ENCODE data around the gene TMOD3. TPM values are rescaled to one million over a fixed set of nuclear protein-coding genes. Genes with fewer than 3 reads are reported as not detected.
A peak's percentile ranks its signal among the peaks of the same experiment; 100 is the strongest.

Gene TMOD3
- total and polyA plus RNA-seq, 2 experiments from 2014 or later = 26.1 to 29.9 TPM

DNA sequence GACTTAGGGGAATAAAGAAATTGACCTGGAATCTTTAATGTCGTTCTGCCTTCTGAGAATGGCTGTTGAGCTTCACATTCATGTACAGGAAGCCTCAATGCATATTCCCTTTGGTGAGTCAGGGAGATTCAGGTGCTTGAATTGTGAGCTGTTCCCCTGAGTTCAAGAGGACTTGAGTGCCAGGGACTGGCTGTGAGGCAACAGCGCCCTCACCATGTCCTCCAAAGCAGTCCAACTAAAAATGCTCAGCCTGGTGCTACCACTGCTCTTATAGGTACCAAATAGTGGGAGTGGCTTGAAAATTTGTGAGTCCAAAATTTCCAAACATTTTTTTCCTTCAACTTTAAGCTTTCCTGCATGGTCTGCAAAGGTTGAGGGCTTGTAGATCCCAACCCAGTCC is 88.0 kb downstream of the TMOD3 start:
- ATAC-seq = peak; percentile 100
- Histone ChIP-seq H4K20me1 (replicated peaks; ENCODE audit: insufficient read depth) (0 out of 2 replicates have a peak, but pooled peaks cover 6% of the 10 kb centered on the region), H3K4me3 (no peak overlapping the region), H3K27me3 (ENCODE audit: insufficient read depth) (no peaks in the 10 kb centered on the region), H3K79me2 (replicated peaks; ENCODE audit: insufficient read depth) (no peaks in the 10 kb centered on the region), H3K27ac (ENCODE audit: low read depth) (no peak overlapping the region), H3K36me3 (ENCODE audit: insufficient read depth) (peaks cover 10% of the 10 kb centered on the region; the same call in 1 of the 2 replicates), H3K4me2 (no peak overlapping the region), H3K9me2 (ENCODE audit: insufficient read depth) (no peaks in the 10 kb centered on the region), H2AFZ (no peak overlapping the region), H3K4me1 (ENCODE audit: insufficient read depth) (no peaks in the 10 kb centered on the region), H3F3A (replicated peaks; ENCODE audit: low read depth) (no peaks in the 10 kb centered on the region)
- Mint-ChIP-seq H3K36me3 (ENCODE audit: low read depth) (peaks cover 8% of the 10 kb centered on the region), H3K27ac (no peak overlapping the region), H3K27me3 (ENCODE audit: insufficient read depth, low read depth, poor library complexity) (peaks cover 2% of the 10 kb centered on the region), H3K4me1 (no peaks in the 10 kb centered on the region), H3K9me3 (no peaks in the 10 kb centered on the region), H3K4me3 (no peak overlapping the region)
- TF ChIP-seq, protein P1, sequence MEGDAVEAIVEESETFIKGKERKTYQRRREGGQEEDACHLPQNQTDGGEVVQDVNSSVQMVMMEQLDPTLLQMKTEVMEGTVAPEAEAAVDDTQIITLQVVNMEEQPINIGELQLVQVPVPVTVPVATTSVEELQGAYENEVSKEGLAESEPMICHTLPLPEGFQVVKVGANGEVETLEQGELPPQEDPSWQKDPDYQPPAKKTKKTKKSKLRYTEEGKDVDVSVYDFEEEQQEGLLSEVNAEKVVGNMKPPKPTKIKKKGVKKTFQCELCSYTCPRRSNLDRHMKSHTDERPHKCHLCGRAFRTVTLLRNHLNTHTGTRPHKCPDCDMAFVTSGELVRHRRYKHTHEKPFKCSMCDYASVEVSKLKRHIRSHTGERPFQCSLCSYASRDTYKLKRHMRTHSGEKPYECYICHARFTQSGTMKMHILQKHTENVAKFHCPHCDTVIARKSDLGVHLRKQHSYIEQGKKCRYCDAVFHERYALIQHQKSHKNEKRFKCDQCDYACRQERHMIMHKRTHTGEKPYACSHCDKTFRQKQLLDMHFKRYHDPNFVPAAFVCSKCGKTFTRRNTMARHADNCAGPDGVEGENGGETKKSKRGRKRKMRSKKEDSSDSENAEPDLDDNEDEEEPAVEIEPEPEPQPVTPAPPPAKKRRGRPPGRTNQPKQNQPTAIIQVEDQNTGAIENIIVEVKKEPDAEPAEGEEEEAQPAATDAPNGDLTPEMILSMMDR (conservative IDR thresholded peaks at IDR 0.05; ENCODE audit: low read depth in 2 of 2) = peak; percentile 78 to 84
- no peak for TF ChIP-seq JUNB (IDR thresholded peaks at IDR 0.05; ENCODE audit: unreplicated experiment)
- DNase-seq (ENCODE audit: low spot score) = peak; percentile 83

DNA sequence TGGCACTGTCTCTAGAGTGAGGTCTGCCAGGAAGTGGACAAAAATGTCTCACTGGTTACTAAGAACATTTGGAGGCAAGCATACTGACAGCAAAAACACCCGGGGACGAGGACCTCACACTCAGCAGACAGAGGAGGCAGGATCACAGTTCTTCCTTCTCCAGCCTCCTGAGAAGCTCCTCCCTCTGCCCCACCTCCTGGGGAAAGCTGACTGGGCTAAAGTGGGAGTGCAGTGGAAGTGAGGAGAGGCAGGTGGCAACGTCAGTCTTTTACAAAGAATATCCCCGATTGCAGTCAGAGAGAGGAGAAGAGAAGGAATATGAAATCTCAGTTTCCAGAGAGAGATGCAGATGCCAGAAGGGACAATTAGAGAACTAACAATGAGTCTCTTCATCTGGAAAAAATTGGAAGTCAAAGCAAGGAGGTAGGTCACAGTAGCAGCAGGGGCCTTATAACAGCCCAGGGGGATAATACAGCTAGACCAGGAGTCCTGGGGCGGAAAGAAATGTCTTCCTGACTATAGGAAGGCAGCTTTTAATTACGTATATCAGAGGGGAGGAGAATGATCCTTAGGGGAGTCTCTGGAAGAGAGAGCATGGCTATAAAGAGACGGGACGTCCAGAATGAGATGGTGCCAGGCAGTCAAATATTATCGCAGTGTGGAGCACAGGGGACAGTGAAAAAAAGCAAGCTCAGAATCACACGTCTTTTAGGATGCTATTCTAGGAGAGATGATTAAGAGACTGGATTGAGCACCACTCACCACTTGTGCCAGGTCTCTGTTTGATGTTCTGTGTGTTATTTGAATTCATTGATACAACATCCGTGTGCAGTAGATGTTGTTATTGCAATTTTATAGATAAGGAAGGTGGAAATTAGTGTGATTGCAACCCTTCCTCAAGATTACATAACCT is 95.0 kb downstream of the TMOD3 start:
- no peak overlapping the region for H2AFZ ChIP-seq
- H3K9me3 Mint-ChIP-seq = no peaks in the 10 kb centered on the region
- no peak overlapping the region for H3K4me3 Mint-ChIP-seq
- no peaks in the 10 kb centered on the region for H3F3A ChIP-seq (replicated peaks; ENCODE audit: low read depth)
- no peaks in the 10 kb centered on the region; the same call in 1 of the 2 replicates for H4K20me1 ChIP-seq (replicated peaks; ENCODE audit: insufficient read depth)
- H3K9me2 ChIP-seq (ENCODE audit: insufficient read depth) = no peaks in the 10 kb centered on the region
- no peaks in the 10 kb centered on the region for H3K79me2 ChIP-seq (replicated peaks; ENCODE audit: insufficient read depth)
- no peak overlapping the region for H3K4me2 ChIP-seq
- no peaks in the 10 kb centered on the region for H3K4me1 ChIP-seq (ENCODE audit: insufficient read depth)
- H3K4me3 ChIP-seq = no peak overlapping the region
- H3K27me3 Mint-ChIP-seq (ENCODE audit: insufficient read depth, low read depth, poor library complexity) = peaks cover 2% of the 10 kb centered on the region
- peak; percentile 56 for DNase-seq (ENCODE audit: low spot score)
- H3K4me1 Mint-ChIP-seq = peaks cover 5% of the 10 kb centered on the region
- H3K36me3 ChIP-seq (ENCODE audit: insufficient read depth) = peaks cover 11% of the 10 kb centered on the region; the same call in 1 of the 2 replicates
- no peak overlapping the region; the same call in 1 of the 2 replicates for H3K27ac Mint-ChIP-seq
- ATAC-seq = peak; percentile 96
- H3K27me3 ChIP-seq (ENCODE audit: insufficient read depth) = no peaks in the 10 kb centered on the region
- H3K36me3 Mint-ChIP-seq (ENCODE audit: low read depth) = peaks cover 14% of the 10 kb centered on the region
- no peak overlapping the region for H3K27ac ChIP-seq (ENCODE audit: low read depth)
- no peak for TF ChIP-seq CREB1 (CRISPR knock-in tag; IDR thresholded peaks at IDR 0.05; ENCODE audit: low read depth)
- no peak for TF ChIP-seq POLR2AphosphoS5 (IDR thresholded peaks at IDR 0.05; ENCODE audit: low read depth)
- TF ChIP-seq, protein P2, sequence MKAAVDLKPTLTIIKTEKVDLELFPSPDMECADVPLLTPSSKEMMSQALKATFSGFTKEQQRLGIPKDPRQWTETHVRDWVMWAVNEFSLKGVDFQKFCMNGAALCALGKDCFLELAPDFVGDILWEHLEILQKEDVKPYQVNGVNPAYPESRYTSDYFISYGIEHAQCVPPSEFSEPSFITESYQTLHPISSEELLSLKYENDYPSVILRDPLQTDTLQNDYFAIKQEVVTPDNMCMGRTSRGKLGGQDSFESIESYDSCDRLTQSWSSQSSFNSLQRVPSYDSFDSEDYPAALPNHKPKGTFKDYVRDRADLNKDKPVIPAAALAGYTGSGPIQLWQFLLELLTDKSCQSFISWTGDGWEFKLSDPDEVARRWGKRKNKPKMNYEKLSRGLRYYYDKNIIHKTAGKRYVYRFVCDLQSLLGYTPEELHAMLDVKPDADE (IDR thresholded peaks at IDR 0.05) = no peak
- TF ChIP-seq NANOG (IDR thresholded peaks at IDR 0.05; ENCODE audit: borderline replicate concordance) = no peak
- no peak for TF ChIP-seq ZNF331 (CRISPR knock-in tag; IDR thresholded peaks at IDR 0.05; ENCODE audit: low read depth)
- no peak for TF ChIP-seq STAT1 (IDR thresholded peaks at IDR 0.05; ENCODE audit: unreplicated experiment)
- no peak for TF ChIP-seq JUNB (IDR thresholded peaks at IDR 0.05; ENCODE audit: unreplicated experiment)
- TF ChIP-seq EZH2 (IDR thresholded peaks at IDR 0.05; ENCODE audit: low read depth, unreplicated experiment) = no peak
- TF ChIP-seq, protein P3, sequence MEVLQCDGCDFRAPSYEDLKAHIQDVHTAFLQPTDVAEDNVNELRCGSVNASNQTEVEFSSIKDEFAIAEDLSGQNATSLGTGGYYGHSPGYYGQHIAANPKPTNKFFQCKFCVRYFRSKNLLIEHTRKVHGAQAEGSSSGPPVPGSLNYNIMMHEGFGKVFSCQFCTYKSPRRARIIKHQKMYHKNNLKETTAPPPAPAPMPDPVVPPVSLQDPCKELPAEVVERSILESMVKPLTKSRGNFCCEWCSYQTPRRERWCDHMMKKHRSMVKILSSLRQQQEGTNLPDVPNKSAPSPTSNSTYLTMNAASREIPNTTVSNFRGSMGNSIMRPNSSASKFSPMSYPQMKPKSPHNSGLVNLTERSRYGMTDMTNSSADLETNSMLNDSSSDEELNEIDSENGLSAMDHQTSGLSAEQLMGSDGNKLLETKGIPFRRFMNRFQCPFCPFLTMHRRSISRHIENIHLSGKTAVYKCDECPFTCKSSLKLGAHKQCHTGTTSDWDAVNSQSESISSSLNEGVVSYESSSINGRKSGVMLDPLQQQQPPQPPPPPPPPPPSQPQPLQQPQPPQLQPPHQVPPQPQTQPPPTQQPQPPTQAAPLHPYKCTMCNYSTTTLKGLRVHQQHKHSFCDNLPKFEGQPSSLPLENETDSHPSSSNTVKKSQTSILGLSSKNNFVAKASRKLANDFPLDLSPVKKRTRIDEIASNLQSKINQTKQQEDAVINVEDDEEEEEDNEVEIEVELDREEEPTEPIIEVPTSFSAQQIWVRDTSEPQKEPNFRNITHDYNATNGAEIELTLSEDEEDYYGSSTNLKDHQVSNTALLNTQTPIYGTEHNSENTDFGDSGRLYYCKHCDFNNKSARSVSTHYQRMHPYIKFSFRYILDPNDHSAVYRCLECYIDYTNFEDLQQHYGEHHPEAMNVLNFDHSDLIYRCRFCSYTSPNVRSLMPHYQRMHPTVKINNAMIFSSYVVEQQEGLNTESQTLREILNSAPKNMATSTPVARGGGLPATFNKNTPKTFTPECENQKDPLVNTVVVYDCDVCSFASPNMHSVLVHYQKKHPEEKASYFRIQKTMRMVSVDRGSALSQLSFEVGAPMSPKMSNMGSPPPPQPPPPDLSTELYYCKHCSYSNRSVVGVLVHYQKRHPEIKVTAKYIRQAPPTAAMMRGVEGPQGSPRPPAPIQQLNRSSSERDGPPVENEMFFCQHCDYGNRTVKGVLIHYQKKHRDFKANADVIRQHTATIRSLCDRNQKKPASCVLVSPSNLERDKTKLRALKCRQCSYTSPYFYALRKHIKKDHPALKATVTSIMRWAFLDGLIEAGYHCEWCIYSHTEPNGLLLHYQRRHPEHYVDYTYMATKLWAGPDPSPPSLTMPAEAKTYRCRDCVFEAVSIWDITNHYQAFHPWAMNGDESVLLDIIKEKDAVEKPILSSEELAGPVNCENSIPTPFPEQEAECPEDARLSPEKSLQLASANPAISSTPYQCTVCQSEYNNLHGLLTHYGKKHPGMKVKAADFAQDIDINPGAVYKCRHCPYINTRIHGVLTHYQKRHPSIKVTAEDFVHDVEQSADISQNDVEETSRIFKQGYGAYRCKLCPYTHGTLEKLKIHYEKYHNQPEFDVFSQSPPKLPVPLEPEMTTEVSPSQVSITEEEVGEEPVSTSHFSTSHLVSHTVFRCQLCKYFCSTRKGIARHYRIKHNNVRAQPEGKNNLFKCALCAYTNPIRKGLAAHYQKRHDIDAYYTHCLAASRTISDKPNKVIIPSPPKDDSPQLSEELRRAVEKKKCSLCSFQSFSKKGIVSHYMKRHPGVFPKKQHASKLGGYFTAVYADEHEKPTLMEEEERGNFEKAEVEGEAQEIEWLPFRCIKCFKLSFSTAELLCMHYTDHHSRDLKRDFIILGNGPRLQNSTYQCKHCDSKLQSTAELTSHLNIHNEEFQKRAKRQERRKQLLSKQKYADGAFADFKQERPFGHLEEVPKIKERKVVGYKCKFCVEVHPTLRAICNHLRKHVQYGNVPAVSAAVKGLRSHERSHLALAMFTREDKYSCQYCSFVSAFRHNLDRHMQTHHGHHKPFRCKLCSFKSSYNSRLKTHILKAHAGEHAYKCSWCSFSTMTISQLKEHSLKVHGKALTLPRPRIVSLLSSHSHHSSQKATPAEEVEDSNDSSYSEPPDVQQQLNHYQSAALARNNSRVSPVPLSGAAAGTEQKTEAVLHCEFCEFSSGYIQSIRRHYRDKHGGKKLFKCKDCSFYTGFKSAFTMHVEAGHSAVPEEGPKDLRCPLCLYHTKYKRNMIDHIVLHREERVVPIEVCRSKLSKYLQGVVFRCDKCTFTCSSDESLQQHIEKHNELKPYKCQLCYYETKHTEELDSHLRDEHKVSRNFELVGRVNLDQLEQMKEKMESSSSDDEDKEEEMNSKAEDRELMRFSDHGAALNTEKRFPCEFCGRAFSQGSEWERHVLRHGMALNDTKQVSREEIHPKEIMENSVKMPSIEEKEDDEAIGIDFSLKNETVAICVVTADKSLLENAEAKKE (CRISPR knock-in tag; IDR thresholded peaks at IDR 0.05) = no peak
- TF ChIP-seq ZNF114 (CRISPR knock-in tag; IDR thresholded peaks at IDR 0.05) = no peak
- no peak for TF ChIP-seq EZH2phosphoT487 (IDR thresholded peaks at IDR 0.05; ENCODE audit: unreplicated experiment)

All from GM23338 (cell line).